ENCODE data around the gene STAB2. TPM values are rescaled to one million over a fixed set of nuclear protein-coding genes. Genes with fewer than 3 reads are reported as not detected.

Gene STAB2
- total and polyA plus RNA-seq, 2 of the 4 experiments (the other 2 are of a cell fraction), result not detected

DNA sequence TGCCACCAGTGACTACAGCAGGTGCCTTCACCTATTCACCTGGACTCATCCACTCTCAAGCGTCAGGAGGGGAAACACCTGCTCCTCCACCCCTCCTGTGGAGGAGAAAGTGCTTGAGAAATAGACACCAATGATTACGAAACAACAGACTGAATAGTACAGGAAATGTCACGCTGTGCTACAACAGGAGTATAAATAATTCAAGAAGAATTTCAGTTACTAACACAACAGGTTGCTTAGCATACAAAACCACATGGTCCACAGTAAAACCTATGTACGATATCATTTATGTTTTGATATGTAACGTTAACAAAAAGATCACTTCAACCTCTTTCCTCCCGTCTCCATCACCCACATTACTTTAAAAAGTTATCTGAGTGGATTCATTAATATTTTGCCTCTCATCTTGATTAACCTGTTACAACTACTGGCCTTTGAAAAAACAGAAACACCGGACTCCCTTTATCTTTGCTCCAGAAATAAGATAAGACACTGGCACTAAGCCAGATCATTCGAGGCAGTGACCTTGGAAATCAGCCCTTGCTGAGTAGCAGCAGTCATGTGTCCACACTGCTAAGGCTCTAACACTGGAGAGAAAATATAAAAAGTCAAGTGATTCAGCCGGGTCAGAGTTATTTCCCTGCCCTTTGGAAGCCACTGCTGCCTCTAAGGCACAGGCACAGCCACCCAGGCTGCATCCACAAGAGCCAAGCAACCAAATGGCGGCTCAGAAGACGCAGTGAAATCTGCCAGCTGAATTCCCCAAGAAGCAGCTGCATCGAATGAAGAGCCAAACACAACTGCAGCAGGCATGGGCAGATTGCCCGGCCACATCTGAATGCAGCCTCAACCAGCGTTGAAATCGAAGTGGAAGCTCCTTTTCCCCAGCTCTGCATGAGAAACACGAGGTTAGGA is 213.0 kb downstream of the STAB2 start:
- Histone ChIP-seq H2BK15ac (ENCODE audit: low read depth, low read length) (no peak overlapping the region; the same call in 2 of the 3 replicates), H2BK20ac (ENCODE audit: low read depth, low read length) (peak overlapping the region; percentile 57; the same call in 1 of the 2 replicates), H3K4ac (ENCODE audit: low read depth, low read length) (peak overlapping the region; percentile 8; the same call in 1 of the 2 replicates), H3K18ac (ENCODE audit: low read depth, low read length) (no peak overlapping the region; the same call in 1 of the 2 replicates), H3K27ac (ENCODE audit: insufficient read depth, low read length) (peak overlapping the region; percentile 0; the same call in 1 of the 2 replicates), H3K9me1 (ENCODE audit: insufficient read depth, low read length) (peaks cover 14% of the 10 kb centered on the region), H4K20me1 (ENCODE audit: insufficient read depth, low read length) (0 out of 2 replicates have a peak, but pooled peaks cover 3% of the 10 kb centered on the region), H4K5ac (ENCODE audit: low read depth, low read length) (no peak overlapping the region), H3K79me1 (ENCODE audit: low read depth in 1 of 2, low read length in 2 of 2) (peaks cover 4 to 43% of the 10 kb centered on the region in 2 experiments; a peak in 3 of 4 replicates), H4K91ac (ENCODE audit: insufficient read depth, low read depth, low read length) (no peak overlapping the region; the same call in 1 of the 2 replicates), H3K9ac (ENCODE audit: low read depth, low read length) (no peak overlapping the region), H2AK9ac (replicated peaks; ENCODE audit: low read depth, low read length, poor library complexity) (peak overlapping the region; percentile 31), H3K36me3 (ENCODE audit: control insufficient read depth, insufficient read depth, low read length) (peaks cover 7% of the 10 kb centered on the region), H2BK120ac (ENCODE audit: low read depth, low read length) (peak overlapping the region; percentile 42), H3K4me1 (ENCODE audit: control insufficient read depth, insufficient read depth, low read length) (peaks cover 19% of the 10 kb centered on the region), H3K56ac (ENCODE audit: extremely low read depth, insufficient read depth, low read length) (no peak overlapping the region), H2AK5ac (ENCODE audit: low read depth, low read length) (0 out of 2 replicates have a peak overlapping the region, but pooled peaks have one; percentile 31), H3K4me3 (ENCODE audit: insufficient read depth, low read depth, low read length) (no peak overlapping the region), H2AFZ (replicated peaks; ENCODE audit: low read length, poor library complexity) (peak overlapping the region; percentile 75), H3K4me2 (ENCODE audit: low read depth, low read length) (no peak overlapping the region), H2BK5ac (ENCODE audit: low read depth, low read length, poor library complexity, severe bottlenecking) (no peak overlapping the region), H3K27me3 (ENCODE audit: control insufficient read depth, insufficient read depth, low read length) (no peaks in the 10 kb centered on the region), H4K8ac (ENCODE audit: low read depth in 2 of 2, low read length in 2 of 2) (peak overlapping the region in 1 of 2 experiments; percentile 28; a peak in 2 of 4 replicates), H3K9me3 (ENCODE audit: control insufficient read depth, insufficient read depth, low read length) (no peaks in the 10 kb centered on the region), H3K23ac (ENCODE audit: low read depth, low read length) (peak overlapping the region; percentile 62; the same call in 1 of the 2 replicates), H3K14ac (replicated peaks; ENCODE audit: low read depth, low read length) (peak overlapping the region; percentile 23)
- intact Hi-C loops (cut with micrococcal nuclease), result no loop called here
- no peak for TF ChIP-seq BHLHE40 (IDR thresholded peaks at IDR 0.05; ENCODE audit: low read depth, low read length)
- peak; percentile 96 for TF ChIP-seq CEBPB (IDR thresholded peaks at IDR 0.05; ENCODE audit: low read depth, low read length)
- TF ChIP-seq, protein P1, sequence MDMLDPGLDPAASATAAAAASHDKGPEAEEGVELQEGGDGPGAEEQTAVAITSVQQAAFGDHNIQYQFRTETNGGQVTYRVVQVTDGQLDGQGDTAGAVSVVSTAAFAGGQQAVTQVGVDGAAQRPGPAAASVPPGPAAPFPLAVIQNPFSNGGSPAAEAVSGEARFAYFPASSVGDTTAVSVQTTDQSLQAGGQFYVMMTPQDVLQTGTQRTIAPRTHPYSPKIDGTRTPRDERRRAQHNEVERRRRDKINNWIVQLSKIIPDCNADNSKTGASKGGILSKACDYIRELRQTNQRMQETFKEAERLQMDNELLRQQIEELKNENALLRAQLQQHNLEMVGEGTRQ (IDR thresholded peaks at IDR 0.05; ENCODE audit: low read depth, low read length), result 0 out of 2 replicates have a peak, but pooled peaks have one; percentile 22
- in situ Hi-C loops (cut with MboI; ENCODE audit: low sequenced_read_pairs), result no loop called here
- ChIA-PET POLR2A (ENCODE audit: unreplicated experiment) (no interaction called here), CTCF (interaction anchor here (0.5 to 1.2 kb wide), 3 partner anchors 13 to 1840 kb away, joined by 3 to 6 read pairs (median 4); no protein-coding TSS in a partner anchor)
- BruUV-seq (replicated peaks), result no TSS peak
- 35% methylated on average over 6 of the region's 16 CpGs; no CpG with 5 or more reads in 1 of the 2 experiments for whole genome bisulfite sequencing, 2 experiments (ENCODE audit: extremely low coverage in 2 of 2, insufficient read length in 1 of 2)
- dilution Hi-C loops (cut with HindIII; ENCODE audit: low sequenced_read_pairs, unreplicated experiment), result no loop called here
- DNase-seq (peak; percentile 73), ATAC-seq (ENCODE audit: low read depth) (peak; percentile 27)
